Measurements from ENCODE around the gene ATP2A1.
"Not testable (repeated sequence)": the region's sequence is repeated elsewhere in the genome, so short reads cannot be mapped to it uniquely, and the experiment has no call there.

Gene ATP2A1

GRCh38 chr16:28859326-28859725 lies 19.0 kb upstream of the ATP2A1 start:
- DNase-seq (ENCODE audit: low read depth in 2 of 2): no peak

GRCh38 chr16:28863929-28864793 lies 14.1 kb upstream of the ATP2A1 start:
- no peak for DNase-seq (ENCODE audit: low read depth in 2 of 2)

- DNase-seq (ENCODE audit: low read depth in 2 of 2): no peak
Measured at GRCh38 chr16:28865001-28865688, 13.1 kb upstream of the ATP2A1 start.

- no peak for DNase-seq (ENCODE audit: low read depth in 2 of 2)
Measured at GRCh38 chr16:28865722-28866453, 12.4 kb upstream of the ATP2A1 start.

GRCh38 chr16:28866454-28866804 lies 11.9 kb upstream of the ATP2A1 start:
- DNase-seq (ENCODE audit: low read depth in 2 of 2): no peak

- no peak for DNase-seq (ENCODE audit: low read depth in 2 of 2)
Measured at GRCh38 chr16:28867241-28867640, 11.0 kb upstream of the ATP2A1 start.

GRCh38 chr16:28867646-28868045 lies 10.6 kb upstream of the ATP2A1 start:
- DNase-seq (ENCODE audit: low read depth in 2 of 2): not testable (repeated sequence)

- DNase-seq (ENCODE audit: low read depth in 2 of 2): no peak
Measured at GRCh38 chr16:28869201-28869600, 9.1 kb upstream of the ATP2A1 start.

- no peak for DNase-seq (ENCODE audit: low read depth in 2 of 2)
Measured at GRCh38 chr16:28872952-28873351, 5.3 kb upstream of the ATP2A1 start.

GRCh38 chr16:28873543-28874201 lies 4.6 kb upstream of the ATP2A1 start:
- peak; percentile 20 to 25 for DNase-seq (ENCODE audit: low read depth in 2 of 2)

- no peak for DNase-seq (ENCODE audit: low read depth in 2 of 2)
Measured at GRCh38 chr16:28874406-28874805, 3.9 kb upstream of the ATP2A1 start.

- no peak for DNase-seq (ENCODE audit: low read depth in 2 of 2)
Measured at GRCh38 chr16:28875134-28876018, 2.9 kb upstream of the ATP2A1 start.

GRCh38 chr16:28876019-28876659 lies 2.1 kb upstream of the ATP2A1 start:
- no peak for DNase-seq (ENCODE audit: low read depth in 2 of 2)

GRCh38 chr16:28876973-28877654 lies 1.2 kb upstream of the ATP2A1 start:
- DNase-seq (ENCODE audit: low read depth in 2 of 2): no peak

- no peak for DNase-seq (ENCODE audit: low read depth in 2 of 2)
Measured at GRCh38 chr16:28877655-28878000, 660 bp upstream of the ATP2A1 start.

GRCh38 chr16:28879261-28879840 lies 1.1 kb downstream of the ATP2A1 start:
- no peak for DNase-seq (ENCODE audit: low read depth in 2 of 2)

- DNase-seq (ENCODE audit: low read depth in 2 of 2): peak; percentile 76 to 85
Measured at GRCh38 chr16:28879841-28880588, 1.7 kb downstream of the ATP2A1 start.

- no peak for DNase-seq (ENCODE audit: low read depth in 2 of 2)
Measured at GRCh38 chr16:28880589-28880915, 2.3 kb downstream of the ATP2A1 start.

- DNase-seq (ENCODE audit: low read depth in 2 of 2): no peak
Measured at GRCh38 chr16:28880955-28881354, 2.7 kb downstream of the ATP2A1 start.
